Head of caudate nucleus (tissue), 42 donors: ENCODE results near the gene ADAMTS8.

Experiments used
- DNase-seq, 42 donors: peaks; one replicate each; pipeline versions ENCODE4 v3.0.0 to v3.0.0-alpha.2; 2020 to 2021; ENCODE audit warnings: mixed read lengths in 7 of 42
- intact Hi-C: fragments of 100-400 bp; cut with DNase I; formaldehyde crosslinking; loops from one replicate; pipeline ENCODE4 v1.15.0; 2022

The ADAMTS8 gene

GRCh38 chr11:130414107-130415080 is 14.0 kb downstream of the ADAMTS8 start:
- peak in 7 of 42 donors; percentile 36 to 65 (median 47) for DNase-seq
- intact Hi-C loops = no loop called here

- intact Hi-C loops = no loop called here
- peak in 14 of 42 donors; percentile 26 to 82 (median 48) for DNase-seq
These were observed 14.9 kb downstream of the ADAMTS8 start for GRCh38 chr11:130413405-130414106.

- peak in 6 of 42 donors; percentile 25 to 63 (median 48) for DNase-seq
- intact Hi-C loops = no loop called here
These were observed 17.2 kb downstream of the ADAMTS8 start for GRCh38 chr11:130411223-130411622.

- intact Hi-C loops = loop anchor here (10.0 kb wide), 1 partner anchor 95 kb away; the partner anchor contains the start of gene ZBTB44
These were observed 18.6 kb downstream of the ADAMTS8 start for GRCh38 chr11:130409594-130410388.

GRCh38 chr11:130408901-130409300 is 19.5 kb downstream of the ADAMTS8 start:
- intact Hi-C loops = loop anchor here (10.0 kb wide), 1 partner anchor 94 kb away; the partner anchor contains the start of gene ZBTB44
- DNase-seq = no peak

More at GRCh38 chr11:130409594-130410388, 18.6 kb downstream of the ADAMTS8 start:
- peak in 9 of 42 donors; percentile 23 to 77 (median 52) for DNase-seq

GRCh38 chr11:130408401-130408890 is 20.0 kb downstream of the ADAMTS8 start:
- intact Hi-C loops = loop anchor here (10.0 kb wide), 1 partner anchor 94 kb away; the partner anchor contains the start of gene ZBTB44
- no peak for DNase-seq

- intact Hi-C loops = loop anchor here (10.0 kb wide), 1 partner anchor 93 kb away; the partner anchor contains the start of gene ZBTB44
- DNase-seq = no peak
These were observed 20.4 kb downstream of the ADAMTS8 start for GRCh38 chr11:130407978-130408377.

- intact Hi-C loops = loop anchor here (10.0 kb wide), 1 partner anchor 91 kb away; the partner anchor contains the start of gene ZBTB44
- no peak for DNase-seq
These were observed 23.0 kb downstream of the ADAMTS8 start for GRCh38 chr11:130405428-130405827.

- DNase-seq = no peak
- intact Hi-C loops = loop anchor here (10.0 kb wide), 1 partner anchor 90 kb away; the partner anchor contains the start of gene ZBTB44
These were observed 23.7 kb downstream of the ADAMTS8 start for GRCh38 chr11:130404727-130405126.

- no peak for DNase-seq
- intact Hi-C loops = loop anchor here (10.0 kb wide), 1 partner anchor 89 kb away; the partner anchor contains the start of gene ZBTB44
These were observed 24.4 kb downstream of the ADAMTS8 start for GRCh38 chr11:130403967-130404366.

- DNase-seq = peak in 41 of 42 donors; percentile 21 to 85 (median 61)
- intact Hi-C loops = loop anchor here (10.0 kb wide), 1 partner anchor 89 kb away; the partner anchor contains the start of gene ZBTB44
These were observed 25.1 kb downstream of the ADAMTS8 start for GRCh38 chr11:130403271-130403804.

- DNase-seq = no peak
- intact Hi-C loops = loop anchor here (10.0 kb wide), 1 partner anchor 88 kb away; the partner anchor contains the start of gene ZBTB44
These were observed 25.8 kb downstream of the ADAMTS8 start for GRCh38 chr11:130402570-130402969.

GRCh38 chr11:130400781-130401483 is 27.5 kb downstream of the ADAMTS8 start:
- intact Hi-C loops = loop anchor here (10.0 kb wide), 1 partner anchor 86 kb away; the partner anchor contains the start of gene ZBTB44
- no peak for DNase-seq

GRCh38 chr11:130399196-130399595 is 29.2 kb downstream of the ADAMTS8 start:
- DNase-seq = no peak
- intact Hi-C loops = no loop called here

- intact Hi-C loops = no loop called here
- DNase-seq = no peak
These were observed 30.6 kb downstream of the ADAMTS8 start for GRCh38 chr11:130397780-130398179.

- DNase-seq = no peak
- intact Hi-C loops = no loop called here
These were observed 31.4 kb downstream of the ADAMTS8 start for GRCh38 chr11:130396965-130397364.

- intact Hi-C loops = loop anchor here (5.0 kb wide), 1 partner anchor 33 kb away; the partner anchor contains the start of gene ADAMTS8
- no peak for DNase-seq
These were observed 33.8 kb downstream of the ADAMTS8 start for GRCh38 chr11:130394615-130395014.
